Measurements from ENCODE around the gene CEP83.

DNA sequence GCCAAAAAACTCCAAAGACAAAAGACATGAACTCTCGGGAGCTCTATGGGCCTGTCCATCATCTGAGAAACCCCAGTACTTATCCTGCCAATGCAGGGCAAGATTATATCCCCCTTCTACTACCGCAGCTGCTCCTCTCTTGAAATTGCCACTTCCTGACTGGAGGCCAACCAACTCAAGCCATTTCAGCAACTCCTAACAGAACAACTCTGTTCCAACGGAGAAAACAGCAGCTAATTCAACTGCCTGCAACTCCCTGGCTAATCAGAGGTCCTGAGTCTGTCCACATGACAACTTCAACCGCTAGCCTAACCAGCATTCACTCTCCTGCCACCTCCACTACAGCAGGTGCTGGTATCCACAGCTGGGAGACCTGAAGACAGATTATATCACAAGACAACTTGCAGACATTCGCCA is 24.1 kb downstream of the CEP83 start:
- TF ChIP-seq TEAD4 (CRISPR knock-in tag; IDR thresholded peaks at IDR 0.05) (no peak), CTCF (IDR thresholded peaks at IDR 0.05) (no peak), GRHL2 (CRISPR knock-in tag; IDR thresholded peaks at IDR 0.05; ENCODE audit: insufficient replicate concordance, severe bottlenecking) (no peak), GTF2I (CRISPR knock-in tag; conservative IDR thresholded peaks at IDR 0.05) (no peak)
